ENCODE measurements around the gene HTN3. TPM values are rescaled to one million over a fixed set of nuclear protein-coding genes. Genes with fewer than 3 reads are reported as not detected.
"Not testable (repeated sequence)": the region's sequence is repeated elsewhere in the genome, so short reads cannot be mapped to it uniquely, and the experiment has no call there.

Gene HTN3
- total RNA-seq, 5 donors from 2014 or later (not counting 1 experiment from before 2014, with no cell fraction given), result not detected

DNA sequence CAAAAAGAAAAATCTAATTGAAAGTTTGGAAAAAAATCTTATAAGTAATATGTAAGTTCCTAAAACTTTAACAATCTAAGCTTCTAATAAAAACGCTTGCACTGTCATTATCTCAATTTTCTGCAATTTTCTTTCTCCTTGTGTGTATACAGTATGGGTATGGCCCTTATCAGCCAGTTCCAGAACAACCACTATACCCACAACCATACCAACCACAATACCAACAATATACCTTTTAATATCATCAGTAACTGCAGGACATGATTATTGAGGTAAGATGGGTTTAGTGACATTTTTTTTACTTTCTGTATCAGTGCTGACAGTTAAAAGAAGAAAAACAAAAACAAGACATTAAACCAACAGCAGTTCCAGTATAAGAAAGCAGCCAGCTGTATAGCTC lies 27.5 kb upstream of the HTN3 start:
- H3K9me3 ChIP-seq, result no peaks in the 10 kb centered on the region
- H3K4me1 ChIP-seq (ENCODE audit: control insufficient read depth in 1 of 2, extremely low read depth in 1 of 2, insufficient read depth in 2 of 2, low read length in 2 of 2), result no peaks in the 10 kb centered on the region
- peaks cover 0 to 3% (median 3%) of the 10 kb centered on the region in 3 donors for H3K9me3 Mint-ChIP-seq
- H3K27me3 ChIP-seq (replicated peaks in 1 of 2; ENCODE audit: control insufficient read depth in 2 of 2, extremely low read depth in 1 of 2, insufficient read depth in 2 of 2, low read length in 1 of 2), result no peaks in the 10 kb centered on the region
- no peak for DNase-seq
- H3K27me3 Mint-ChIP-seq, result no peaks in the 10 kb centered on the region
- H3K36me3 Mint-ChIP-seq, result no peaks in the 10 kb centered on the region
- ATAC-seq (replicated peaks in 1 of 4), result no peak
- no peak overlapping the region for H3K27ac Mint-ChIP-seq
- no peak overlapping the region for H3K27ac ChIP-seq (ENCODE audit: low read length)
- ChIA-PET CTCF (no interaction called here), POLR2A (no interaction called here)
- WGBS (ENCODE audit: insufficient coverage), result no CpG with 5 or more reads among the region's 1 CpG
- no peaks in the 10 kb centered on the region for H3K4me1 Mint-ChIP-seq
- no peak overlapping the region for H3K4me3 ChIP-seq (ENCODE audit: control insufficient read depth in 1 of 2, extremely low read depth in 1 of 2, low read length in 1 of 2)
- H3K36me3 ChIP-seq (ENCODE audit: control insufficient read depth in 2 of 2, extremely low read depth in 1 of 2, insufficient read depth in 1 of 2, low read length in 1 of 2), result no peaks in the 10 kb centered on the region
- H3K4me3 Mint-ChIP-seq, result no peak overlapping the region

DNA sequence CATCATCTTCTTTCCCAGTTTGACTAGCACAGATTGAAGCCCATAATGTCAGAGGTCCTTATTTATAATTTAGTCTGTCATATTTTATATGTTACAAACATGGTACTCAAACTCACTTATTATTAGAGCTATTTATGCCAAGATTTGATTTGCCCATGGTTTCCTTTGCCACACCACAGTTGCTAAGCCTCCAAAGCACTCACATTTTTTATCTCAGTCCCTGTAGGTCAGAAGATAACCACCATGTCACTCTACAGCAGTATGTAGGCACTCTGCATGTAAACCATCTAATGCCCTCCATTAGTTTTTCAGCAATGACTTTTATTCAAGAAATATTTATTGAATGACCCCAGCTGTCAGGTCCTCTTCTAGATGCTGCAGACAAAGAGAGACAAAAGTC lies 25.8 kb upstream of the HTN3 start:
- H3K27me3 ChIP-seq (replicated peaks in 1 of 2; ENCODE audit: control insufficient read depth in 2 of 2, extremely low read depth in 1 of 2, insufficient read depth in 2 of 2, low read length in 1 of 2), result no peaks in the 10 kb centered on the region
- Mint-ChIP-seq H3K27me3 (no peaks in the 10 kb centered on the region), H3K4me1 (no peaks in the 10 kb centered on the region), H3K27ac (no peak overlapping the region), H3K36me3 (no peaks in the 10 kb centered on the region), H3K4me3 (no peak overlapping the region), H3K9me3 (peaks cover 0 to 3% (median 3%) of the 10 kb centered on the region in 3 donors)
- ChIA-PET CTCF (no interaction called here), POLR2A (no interaction called here)
- H3K27ac ChIP-seq (ENCODE audit: low read length), result no peak overlapping the region
- no peak for ATAC-seq (replicated peaks in 1 of 4)
- H3K4me3 ChIP-seq (ENCODE audit: control insufficient read depth in 1 of 2, extremely low read depth in 1 of 2, low read length in 1 of 2), result no peak overlapping the region
- no peaks in the 10 kb centered on the region for H3K9me3 ChIP-seq
- DNase-seq, result no peak
- H3K36me3 ChIP-seq (ENCODE audit: control insufficient read depth in 2 of 2, extremely low read depth in 1 of 2, insufficient read depth in 1 of 2, low read length in 1 of 2), result no peaks in the 10 kb centered on the region
- no peaks in the 10 kb centered on the region for H3K4me1 ChIP-seq (ENCODE audit: control insufficient read depth in 1 of 2, extremely low read depth in 1 of 2, insufficient read depth in 2 of 2, low read length in 2 of 2)

DNA sequence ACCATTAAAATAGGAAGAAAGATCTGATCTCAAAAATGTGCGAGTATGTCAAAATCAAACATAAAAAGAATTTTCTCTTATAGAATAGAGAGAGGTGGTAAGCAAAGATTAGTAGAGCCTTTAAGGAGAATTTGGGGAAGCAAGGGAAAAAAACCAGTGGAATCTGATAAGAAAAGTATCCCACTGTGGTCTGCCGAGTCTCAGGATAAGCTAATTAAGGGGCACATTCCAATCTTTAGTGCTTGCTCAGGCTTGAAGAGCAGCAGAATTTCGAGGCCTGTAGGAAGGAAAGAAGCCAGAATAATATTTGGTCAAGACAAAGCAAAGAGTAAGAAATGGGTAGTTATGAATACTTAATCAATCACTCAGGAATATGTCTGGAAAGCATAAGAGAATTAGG lies 19.5 kb upstream of the HTN3 start:
- Mint-ChIP-seq H3K4me1 (no peaks in the 10 kb centered on the region), H3K4me3 (no peak overlapping the region), H3K9me3 (peaks cover 0 to 8% (median 0%) of the 10 kb centered on the region in 3 donors), H3K36me3 (no peaks in the 10 kb centered on the region), H3K27ac (no peak overlapping the region), H3K27me3 (no peaks in the 10 kb centered on the region)
- no peaks in the 10 kb centered on the region for H3K27me3 ChIP-seq (replicated peaks in 1 of 2; ENCODE audit: control insufficient read depth in 2 of 2, extremely low read depth in 1 of 2, insufficient read depth in 2 of 2, low read length in 1 of 2)
- no peak for ATAC-seq (replicated peaks in 1 of 4)
- DNase-seq, result no peak
- H3K36me3 ChIP-seq (ENCODE audit: control insufficient read depth in 2 of 2, extremely low read depth in 1 of 2, insufficient read depth in 1 of 2, low read length in 1 of 2), result no peaks in the 10 kb centered on the region
- 58% methylated on average over 1 of the region's 3 CpGs for WGBS (ENCODE audit: insufficient coverage)
- CTCF ChIA-PET, result no interaction called here
- no peaks in the 10 kb centered on the region for H3K9me3 ChIP-seq
- no peak overlapping the region for H3K4me3 ChIP-seq (ENCODE audit: control insufficient read depth in 1 of 2, extremely low read depth in 1 of 2, low read length in 1 of 2)
- no peaks in the 10 kb centered on the region for H3K4me1 ChIP-seq (ENCODE audit: control insufficient read depth in 1 of 2, extremely low read depth in 1 of 2, insufficient read depth in 2 of 2, low read length in 2 of 2)
- H3K27ac ChIP-seq (ENCODE audit: low read length), result no peak overlapping the region
- POLR2A ChIA-PET, result no interaction called here

DNA sequence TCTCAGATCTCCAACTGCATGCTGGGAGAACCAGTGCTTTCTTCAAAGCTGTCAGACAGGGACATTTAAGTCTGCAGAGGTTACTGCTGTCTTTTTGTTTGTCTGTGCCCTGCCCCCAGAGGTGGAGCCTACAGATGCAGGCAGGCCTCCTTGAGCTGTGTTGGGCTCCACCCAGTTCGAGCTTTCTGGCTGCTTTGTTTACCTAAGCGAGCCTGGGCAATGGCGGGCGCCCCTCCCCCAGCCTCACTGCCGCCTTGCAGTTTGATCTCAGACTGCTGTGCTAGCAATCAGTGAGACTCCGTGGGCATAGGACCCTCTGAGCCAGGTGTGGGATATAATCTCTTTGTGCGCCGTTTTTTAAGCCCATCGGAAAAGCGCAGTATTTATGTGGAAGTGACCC lies 9.3 kb upstream of the HTN3 start:
- H3K4me3 ChIP-seq (ENCODE audit: control insufficient read depth in 1 of 2, extremely low read depth in 1 of 2, low read length in 1 of 2); ATAC-seq (replicated peaks in 1 of 4); H3K4me3 Mint-ChIP-seq; H3K27ac Mint-ChIP-seq; H3K27me3 Mint-ChIP-seq; H3K36me3 ChIP-seq (ENCODE audit: control insufficient read depth in 2 of 2, extremely low read depth in 1 of 2, insufficient read depth in 1 of 2, low read length in 1 of 2); H3K9me3 ChIP-seq; POLR2A ChIA-PET; H3K27ac ChIP-seq (ENCODE audit: low read length); DNase-seq; H3K36me3 Mint-ChIP-seq; H3K4me1 ChIP-seq (ENCODE audit: control insufficient read depth in 1 of 2, extremely low read depth in 1 of 2, insufficient read depth in 2 of 2, low read length in 2 of 2); H3K4me1 Mint-ChIP-seq; H3K27me3 ChIP-seq (replicated peaks in 1 of 2; ENCODE audit: control insufficient read depth in 2 of 2, extremely low read depth in 1 of 2, insufficient read depth in 2 of 2, low read length in 1 of 2); CTCF ChIA-PET: not testable (repeated sequence)
- no CpG with 5 or more reads among the region's 10 CpGs for WGBS (ENCODE audit: insufficient coverage)
- peaks cover 4 to 12% (median 10%) of the 10 kb centered on the region in 3 donors for H3K9me3 Mint-ChIP-seq

DNA sequence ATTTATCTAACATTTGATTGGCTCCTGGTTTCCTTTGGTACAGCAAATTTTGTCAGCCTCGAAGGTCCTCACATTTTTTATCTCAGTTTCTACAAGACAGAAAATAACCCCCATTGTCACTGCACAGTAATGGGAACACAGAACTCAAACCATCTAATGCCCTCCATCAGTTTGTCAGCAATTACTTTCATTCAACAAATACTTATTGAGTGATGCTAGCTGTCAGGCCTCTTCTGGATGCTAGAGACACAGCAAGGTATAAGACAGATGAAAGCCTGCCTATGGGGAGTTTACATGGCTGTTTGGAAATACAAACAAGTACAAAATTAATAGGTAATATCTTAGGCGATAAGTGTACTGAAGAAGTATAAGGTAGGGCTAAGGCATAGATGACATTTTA lies 5.0 kb upstream of the HTN3 start:
- Histone ChIP-seq H3K27me3 (replicated peaks in 1 of 2; ENCODE audit: control insufficient read depth in 2 of 2, extremely low read depth in 1 of 2, insufficient read depth in 2 of 2, low read length in 1 of 2) (no peaks in the 10 kb centered on the region), H3K4me3 (ENCODE audit: control insufficient read depth in 1 of 2, extremely low read depth in 1 of 2, low read length in 1 of 2) (no peak overlapping the region), H3K4me1 (ENCODE audit: control insufficient read depth in 1 of 2, extremely low read depth in 1 of 2, insufficient read depth in 2 of 2, low read length in 2 of 2) (no peaks in the 10 kb centered on the region), H3K27ac (ENCODE audit: low read length) (no peak overlapping the region), H3K36me3 (ENCODE audit: control insufficient read depth in 2 of 2, extremely low read depth in 1 of 2, insufficient read depth in 1 of 2, low read length in 1 of 2) (no peaks in the 10 kb centered on the region), H3K9me3 (no peaks in the 10 kb centered on the region)
- H3K4me1 Mint-ChIP-seq, result no peaks in the 10 kb centered on the region
- no CpG with 5 or more reads among the region's 2 CpGs for WGBS (ENCODE audit: insufficient coverage)
- H3K27me3 Mint-ChIP-seq, result no peaks in the 10 kb centered on the region
- CTCF ChIA-PET, result no interaction called here
- no peak overlapping the region for H3K27ac Mint-ChIP-seq
- no peaks in the 10 kb centered on the region for H3K9me3 Mint-ChIP-seq
- ATAC-seq (replicated peaks in 1 of 4), result no peak
- no peaks in the 10 kb centered on the region for H3K36me3 Mint-ChIP-seq
- H3K4me3 Mint-ChIP-seq, result no peak overlapping the region
- POLR2A ChIA-PET, result no interaction called here
- no peak for DNase-seq

DNA sequence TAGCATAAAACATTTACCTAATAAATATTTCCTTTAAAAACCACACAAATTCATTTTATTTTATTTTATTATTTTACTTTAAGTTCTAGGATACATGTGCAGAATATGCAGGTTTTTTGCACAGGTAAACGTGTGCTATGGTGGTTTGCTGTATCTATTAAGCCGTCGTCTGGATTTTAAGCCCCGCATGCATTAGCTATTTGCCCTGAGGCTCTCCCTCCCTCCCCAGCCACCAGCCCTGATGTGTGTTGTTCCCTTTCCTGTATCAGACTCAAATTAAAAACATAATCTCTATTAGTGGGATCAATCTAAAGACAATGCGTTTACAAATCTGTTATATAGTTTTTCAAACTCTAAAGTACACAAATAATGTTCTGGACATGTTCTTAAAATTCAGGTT lies 1.2 kb upstream of the HTN3 start:
- H3K4me1 ChIP-seq (ENCODE audit: control insufficient read depth in 1 of 2, extremely low read depth in 1 of 2, insufficient read depth in 2 of 2, low read length in 2 of 2), result no peaks in the 10 kb centered on the region

DNA sequence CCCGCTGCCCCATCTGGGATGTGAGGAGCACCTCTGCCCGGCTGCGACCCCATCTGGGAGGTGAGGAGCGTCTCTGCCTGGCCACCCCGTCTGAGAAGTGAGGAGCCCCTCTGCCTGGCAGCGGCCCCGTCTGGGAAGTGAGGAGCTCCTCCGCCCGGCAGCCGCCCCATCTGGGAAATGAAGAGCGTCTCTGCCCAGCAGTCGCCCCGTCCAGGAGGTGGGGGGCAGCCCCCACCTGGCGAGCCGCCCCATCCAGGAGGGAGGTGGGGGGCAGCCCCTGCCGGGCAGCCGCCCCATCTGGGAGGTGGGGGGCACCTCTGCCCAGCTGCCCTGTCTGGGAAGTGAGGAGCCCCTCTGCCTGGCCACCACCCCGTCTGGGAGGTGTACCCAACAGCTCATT lies 9.3 kb downstream of the HTN3 start:
- H3K4me1 Mint-ChIP-seq; H3K27ac Mint-ChIP-seq; CTCF ChIA-PET; H3K36me3 ChIP-seq (ENCODE audit: control insufficient read depth in 2 of 2, extremely low read depth in 1 of 2, insufficient read depth in 1 of 2, low read length in 1 of 2); ATAC-seq (replicated peaks in 1 of 4); DNase-seq; H3K27me3 ChIP-seq (replicated peaks in 1 of 2; ENCODE audit: control insufficient read depth in 2 of 2, extremely low read depth in 1 of 2, insufficient read depth in 2 of 2, low read length in 1 of 2); POLR2A ChIA-PET; H3K4me3 ChIP-seq (ENCODE audit: control insufficient read depth in 1 of 2, extremely low read depth in 1 of 2, low read length in 1 of 2); H3K4me1 ChIP-seq (ENCODE audit: control insufficient read depth in 1 of 2, extremely low read depth in 1 of 2, insufficient read depth in 2 of 2, low read length in 2 of 2); H3K36me3 Mint-ChIP-seq; H3K27me3 Mint-ChIP-seq; H3K27ac ChIP-seq (ENCODE audit: low read length); H3K9me3 ChIP-seq; H3K4me3 Mint-ChIP-seq: not testable (repeated sequence)
- H3K9me3 Mint-ChIP-seq, result peaks cover 10 to 14% (median 14%) of the 10 kb centered on the region in 3 donors
- 99% methylated on average over 9 of the region's 18 CpGs for WGBS (ENCODE audit: insufficient coverage)

More for the DNA sequence above, 1.2 kb upstream of the HTN3 start:
- Mint-ChIP-seq H3K27ac (no peak overlapping the region), H3K9me3 (no peaks in the 10 kb centered on the region), H3K36me3 (no peaks in the 10 kb centered on the region), H3K4me3 (no peak overlapping the region), H3K4me1 (no peaks in the 10 kb centered on the region), H3K27me3 (no peaks in the 10 kb centered on the region)
- WGBS (ENCODE audit: insufficient coverage), result no CpG with 5 or more reads among the region's 5 CpGs
- no peak overlapping the region for H3K4me3 ChIP-seq (ENCODE audit: control insufficient read depth in 1 of 2, extremely low read depth in 1 of 2, low read length in 1 of 2)
- H3K27me3 ChIP-seq (replicated peaks in 1 of 2; ENCODE audit: control insufficient read depth in 2 of 2, extremely low read depth in 1 of 2, insufficient read depth in 2 of 2, low read length in 1 of 2), result no peaks in the 10 kb centered on the region
- CTCF ChIA-PET, result no interaction called here
- H3K36me3 ChIP-seq (ENCODE audit: control insufficient read depth in 2 of 2, extremely low read depth in 1 of 2, insufficient read depth in 1 of 2, low read length in 1 of 2), result no peaks in the 10 kb centered on the region
- ATAC-seq (replicated peaks in 1 of 4) (no peak), DNase-seq (no peak)
- POLR2A ChIA-PET, result no interaction called here
- no peaks in the 10 kb centered on the region for H3K9me3 ChIP-seq
- no peak overlapping the region for H3K27ac ChIP-seq (ENCODE audit: low read length)

All from T-cell (primary cell).